GM19438 (cell line): ENCODE data around the gene KCNH1.

Experiments
- ATAC-seq: cut with Tn5 transposase; IDR thresholded peaks from one replicate; pipeline ENCODE4 v1.9.1; 2021; ENCODE audit warnings: low read depth; ENCODE audit not compliant: unreplicated experiment

The KCNH1 gene

GRCh38 chr1:210731193-210731592 is 402.8 kb downstream of the KCNH1 start:
- no peak for ATAC-seq

GRCh38 chr1:210730023-210730422 is 403.9 kb downstream of the KCNH1 start:
- ATAC-seq, result no peak

GRCh38 chr1:210728437-210729149 is 405.4 kb downstream of the KCNH1 start:
- ATAC-seq, result no peak

- no peak for ATAC-seq
Observed at GRCh38 chr1:210727709-210728108, 406.2 kb downstream of the KCNH1 start.

- ATAC-seq, result no peak
Observed at GRCh38 chr1:210726621-210727020, 407.3 kb downstream of the KCNH1 start.

- ATAC-seq, result no peak
Observed at GRCh38 chr1:210724768-210725167, 409.2 kb downstream of the KCNH1 start.

- no peak for ATAC-seq
Observed at GRCh38 chr1:210723646-210724045, 410.3 kb downstream of the KCNH1 start.

GRCh38 chr1:210722410-210723081 is 411.4 kb downstream of the KCNH1 start:
- ATAC-seq, result no peak

GRCh38 chr1:210715072-210715471 is 418.9 kb downstream of the KCNH1 start:
- no peak for ATAC-seq

- ATAC-seq, result no peak
Observed at GRCh38 chr1:210711825-210712612, 421.9 kb downstream of the KCNH1 start.

- ATAC-seq, result no peak
Observed at GRCh38 chr1:210709701-210710100, 424.2 kb downstream of the KCNH1 start.

GRCh38 chr1:210707300-210708240 is 426.4 kb downstream of the KCNH1 start:
- ATAC-seq, result no peak

GRCh38 chr1:210706246-210706645 is 427.7 kb downstream of the KCNH1 start:
- no peak for ATAC-seq

GRCh38 chr1:210705086-210705485 is 428.9 kb downstream of the KCNH1 start:
- no peak for ATAC-seq

GRCh38 chr1:210703593-210703992 is 430.4 kb downstream of the KCNH1 start:
- ATAC-seq, result no peak

- no peak for ATAC-seq
Observed at GRCh38 chr1:210702506-210702905, 431.4 kb downstream of the KCNH1 start.

GRCh38 chr1:210700511-210700910 is 433.4 kb downstream of the KCNH1 start:
- no peak for ATAC-seq

GRCh38 chr1:210700083-210700482 is 433.9 kb downstream of the KCNH1 start:
- no peak for ATAC-seq

- no peak for ATAC-seq
Observed at GRCh38 chr1:210698661-210699060, 435.3 kb downstream of the KCNH1 start.

GRCh38 chr1:210697185-210697584 is 436.8 kb downstream of the KCNH1 start:
- no peak for ATAC-seq
